ENCODE measurements around the gene STK11IP.

The STK11IP gene

GRCh38 chr2:219571311-219572236 lies 26.1 kb upstream of the STK11IP start, which contains the start of gene OBSL1:
OBSL1 (minus strand) TSS chr2:219571539; CDS start chr2:219571232, 307 bp downstream.
- ChIA-PET CTCF (interaction anchor here (0.7 to 3.5 kb wide), 8 partner anchors 11 to 1200 kb away, joined by 3 to 32 read pairs (median 4); no protein-coding TSS in a partner anchor), POLR2A (interaction anchor here (0.6 to 2.5 kb wide), 13 partner anchors 11 to 292 kb away, joined by 3 to 44 read pairs (median 5); partner anchors contain the start of genes CHPF, STK11IP and TMEM198)
- Histone ChIP-seq H3K27ac (ENCODE audit: extremely low read depth, low read depth, low read length) (peak within 1 kb of the TSS; percentile 86), H3K36me3 (ENCODE audit: control insufficient read depth in 2 of 2, insufficient read depth in 1 of 2, low read length in 2 of 2) (peaks cover 0 to 35% of the 10 kb centered on the region in 2 experiments; a peak in 1 of 3 replicates), H3K4me1 (ENCODE audit: control insufficient read depth, insufficient read depth, low read length) (peaks cover 14% of the 10 kb centered on the region), H3K9me3 (ENCODE audit: control insufficient read depth, insufficient read depth, low read depth, low read length) (no peaks in the 10 kb centered on the region), H3K4me3 (ENCODE audit: low read depth, low read length) (peak within 1 kb of the TSS; percentile 91)
- TF ChIP-seq ZNF132 (tag by site-specific recombination; IDR thresholded peaks at IDR 0.05; ENCODE audit: borderline replicate concordance) (no peak), INSM2 (tag by site-specific recombination; IDR thresholded peaks at IDR 0.05) (peak; percentile 92), ZNF169 (tag by site-specific recombination; IDR thresholded peaks at IDR 0.05) (peak; percentile 86; the same call in 1 of the 2 replicates), ZNF239 (tag by site-specific recombination; IDR thresholded peaks at IDR 0.05) (peak; percentile 21; the same call in 1 of the 2 replicates), ZFP37 (tag by site-specific recombination; IDR thresholded peaks at IDR 0.05) (peak; percentile 81; the same call in 1 of the 2 replicates), ZNF624 (tag by site-specific recombination; IDR thresholded peaks at IDR 0.05) (no peak), ZNF202 (tag by site-specific recombination; IDR thresholded peaks at IDR 0.05; ENCODE audit: borderline replicate concordance) (no peak), ZNF112 (tag by site-specific recombination; IDR thresholded peaks at IDR 0.05) (no peak; the same call in 1 of the 2 replicates), TCF7L2 (IDR thresholded peaks at IDR 0.05; ENCODE audit: borderline replicate concordance, low read depth, low read length) (no peak), ZNF530 (tag by site-specific recombination; IDR thresholded peaks at IDR 0.05; ENCODE audit: low read depth) (no peak), ZNF404 (tag by site-specific recombination; IDR thresholded peaks at IDR 0.05) (no peak), ZNF221 (tag by site-specific recombination; IDR thresholded peaks at IDR 0.05; ENCODE audit: borderline replicate concordance) (no peak), ZNF707 (tag by site-specific recombination; IDR thresholded peaks at IDR 0.05) (no peak), ZNF558 (tag by site-specific recombination; IDR thresholded peaks at IDR 0.05) (no peak), ZNF214 (tag by site-specific recombination; IDR thresholded peaks at IDR 0.05; ENCODE audit: borderline replicate concordance) (no peak), ZNF629 (tag by site-specific recombination; IDR thresholded peaks at IDR 0.05) (peak; percentile 78), ZNF76 (tag by site-specific recombination; IDR thresholded peaks at IDR 0.05; ENCODE audit: borderline replicate concordance, low read depth) (peak; percentile 65; the same call in 1 of the 2 replicates), KLF16 (tag by site-specific recombination; IDR thresholded peaks at IDR 0.05) (peak; percentile 71; the same call in 1 of the 2 replicates), ZBTB21 (tag by site-specific recombination; IDR thresholded peaks at IDR 0.05) (0 out of 2 replicates have a peak, but pooled peaks have one; percentile 39), ZNF175 (tag by site-specific recombination; IDR thresholded peaks at IDR 0.05) (no peak), ZNF792 (tag by site-specific recombination; IDR thresholded peaks at IDR 0.05) (0 out of 2 replicates have a peak, but pooled peaks have one; percentile 64), ZNF335 (tag by site-specific recombination; conservative IDR thresholded peaks at IDR 0.05) (peak; percentile 85), ZNF501 (tag by site-specific recombination; IDR thresholded peaks at IDR 0.05) (peak; percentile 82), ZNF155 (tag by site-specific recombination; IDR thresholded peaks at IDR 0.05) (no peak), ZNF211 (tag by site-specific recombination; IDR thresholded peaks at IDR 0.05; ENCODE audit: low read depth) (peak; percentile 44; the same call in 1 of the 2 replicates), BCL11B (tag by site-specific recombination; IDR thresholded peaks at IDR 0.05; ENCODE audit: low read depth) (peak; percentile 83), ZNF48 (tag by site-specific recombination; IDR thresholded peaks at IDR 0.05) (no peak), ZNF623 (tag by site-specific recombination; IDR thresholded peaks at IDR 0.05) (no peak), GLI2 (tag by site-specific recombination; IDR thresholded peaks at IDR 0.05; ENCODE audit: borderline replicate concordance, low read depth) (no peak; the same call in 1 of the 2 replicates), ZNF223 (tag by site-specific recombination; IDR thresholded peaks at IDR 0.05) (no peak)
- TF ChIP-seq, protein P1, sequence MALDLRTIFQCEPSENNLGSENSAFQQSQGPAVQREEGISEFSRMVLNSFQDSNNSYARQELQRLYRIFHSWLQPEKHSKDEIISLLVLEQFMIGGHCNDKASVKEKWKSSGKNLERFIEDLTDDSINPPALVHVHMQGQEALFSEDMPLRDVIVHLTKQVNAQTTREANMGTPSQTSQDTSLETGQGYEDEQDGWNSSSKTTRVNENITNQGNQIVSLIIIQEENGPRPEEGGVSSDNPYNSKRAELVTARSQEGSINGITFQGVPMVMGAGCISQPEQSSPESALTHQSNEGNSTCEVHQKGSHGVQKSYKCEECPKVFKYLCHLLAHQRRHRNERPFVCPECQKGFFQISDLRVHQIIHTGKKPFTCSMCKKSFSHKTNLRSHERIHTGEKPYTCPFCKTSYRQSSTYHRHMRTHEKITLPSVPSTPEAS (tag by site-specific recombination; IDR thresholded peaks at IDR 0.05) = peak; percentile 98
- TF ChIP-seq, protein P2, sequence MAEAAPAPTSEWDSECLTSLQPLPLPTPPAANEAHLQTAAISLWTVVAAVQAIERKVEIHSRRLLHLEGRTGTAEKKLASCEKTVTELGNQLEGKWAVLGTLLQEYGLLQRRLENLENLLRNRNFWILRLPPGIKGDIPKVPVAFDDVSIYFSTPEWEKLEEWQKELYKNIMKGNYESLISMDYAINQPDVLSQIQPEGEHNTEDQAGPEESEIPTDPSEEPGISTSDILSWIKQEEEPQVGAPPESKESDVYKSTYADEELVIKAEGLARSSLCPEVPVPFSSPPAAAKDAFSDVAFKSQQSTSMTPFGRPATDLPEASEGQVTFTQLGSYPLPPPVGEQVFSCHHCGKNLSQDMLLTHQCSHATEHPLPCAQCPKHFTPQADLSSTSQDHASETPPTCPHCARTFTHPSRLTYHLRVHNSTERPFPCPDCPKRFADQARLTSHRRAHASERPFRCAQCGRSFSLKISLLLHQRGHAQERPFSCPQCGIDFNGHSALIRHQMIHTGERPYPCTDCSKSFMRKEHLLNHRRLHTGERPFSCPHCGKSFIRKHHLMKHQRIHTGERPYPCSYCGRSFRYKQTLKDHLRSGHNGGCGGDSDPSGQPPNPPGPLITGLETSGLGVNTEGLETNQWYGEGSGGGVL (tag by site-specific recombination; IDR thresholded peaks at IDR 0.05) = peak; percentile 96
- TF ChIP-seq, protein P3, sequence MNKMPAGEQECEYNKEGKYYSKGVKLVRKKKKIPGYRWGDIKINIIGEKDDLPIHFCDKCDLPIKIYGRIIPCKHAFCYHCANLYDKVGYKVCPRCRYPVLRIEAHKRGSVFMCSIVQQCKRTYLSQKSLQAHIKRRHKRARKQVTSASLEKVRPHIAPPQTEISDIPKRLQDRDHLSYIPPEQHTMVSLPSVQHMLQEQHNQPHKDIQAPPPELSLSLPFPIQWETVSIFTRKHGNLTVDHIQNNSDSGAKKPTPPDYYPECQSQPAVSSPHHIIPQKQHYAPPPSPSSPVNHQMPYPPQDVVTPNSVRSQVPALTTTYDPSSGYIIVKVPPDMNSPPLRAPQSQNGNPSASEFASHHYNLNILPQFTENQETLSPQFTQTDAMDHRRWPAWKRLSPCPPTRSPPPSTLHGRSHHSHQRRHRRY (tag by site-specific recombination; IDR thresholded peaks at IDR 0.05) = no peak

Measured in HEK293 (cell line).